Trophoblast cell (in vitro differentiated cells and primary cell): ENCODE data around the gene GLIPR2.

Experiments
- DNase-seq, 2 donors: peaks; one replicate each; pipeline ENCODE4 v3.0.0-alpha.2; 2016
- H2AFZ ChIP-seq: 2 replicates; pipeline ENCODE4 v1.6.1; 2013; ENCODE audit warnings: low read length, moderate library complexity, mild to moderate bottlenecking; ENCODE audit not compliant: insufficient read depth, poor library complexity
- H2AK5ac ChIP-seq: 2 replicates; pipeline ENCODE4 v1.6.1; 2013; ENCODE audit warnings: mild to moderate bottlenecking, low read length
- H2BK120ac ChIP-seq: 2 replicates; pipeline ENCODE4 v1.6.1; 2013; ENCODE audit warnings: low read length, mild to moderate bottlenecking, moderate library complexity; ENCODE audit not compliant: insufficient read depth, poor library complexity
- H2BK12ac ChIP-seq: 2 replicates; pipeline ENCODE4 v1.6.1; 2013; ENCODE audit warnings: mild to moderate bottlenecking, low read length, moderate library complexity
- H2BK5ac ChIP-seq: 2 replicates; pipeline ENCODE4 v1.6.1; 2013; ENCODE audit warnings: low read length, low read depth, moderate library complexity, mild to moderate bottlenecking; ENCODE audit not compliant: poor library complexity
- H3K14ac ChIP-seq: 2 replicates; pipeline ENCODE4 v1.6.1; 2013; ENCODE audit warnings: mild to moderate bottlenecking, low read length
- H3K18ac ChIP-seq: 2 replicates; pipeline ENCODE4 v1.6.1; 2013; ENCODE audit warnings: mild to moderate bottlenecking, low read length
- H3K23ac ChIP-seq: 2 replicates; pipeline ENCODE4 v1.6.1; 2013; ENCODE audit warnings: low read length
- H3K27ac ChIP-seq: 2 replicates; pipeline ENCODE4 v1.5.1; 2013; ENCODE audit warnings: low read depth, mild to moderate bottlenecking, inconsistent platforms, low read length, moderate library complexity
- H3K27me3 ChIP-seq: 2 replicates; pipeline ENCODE4 v1.6.1; 2013; ENCODE audit warnings: inconsistent platforms, mild to moderate bottlenecking, low read length, moderate library complexity; ENCODE audit not compliant: insufficient read depth
- H3K36me3 ChIP-seq, 2 experiments: 1 replicate in 1 of 2; 2 replicates in 1 of 2; pipeline ENCODE4 v1.6.1; 2013; ENCODE audit warnings: low read length in 2 of 2, mild to moderate bottlenecking in 2 of 2, moderate library complexity in 1 of 2; ENCODE audit not compliant: insufficient read depth in 2 of 2, control insufficient read depth in 1 of 2
- H3K4ac ChIP-seq: 2 replicates; pipeline ENCODE4 v1.6.1; 2013; ENCODE audit warnings: low read depth, mild to moderate bottlenecking, low read length, moderate library complexity
- H3K4me1 ChIP-seq, 2 experiments: 1 replicate in 1 of 2; 2 replicates in 1 of 2; pipeline ENCODE4 v1.6.1; 2013; ENCODE audit warnings: low read length in 2 of 2, mild to moderate bottlenecking in 2 of 2, moderate library complexity in 1 of 2; ENCODE audit not compliant: insufficient read depth in 2 of 2, control insufficient read depth in 1 of 2
- H3K4me2 ChIP-seq: 2 replicates; pipeline ENCODE4 v1.6.1; 2013; ENCODE audit warnings: inconsistent platforms, mild to moderate bottlenecking, low read length, moderate library complexity
- H3K4me3 ChIP-seq: 2 replicates; pipeline ENCODE4 v1.5.1; 2013; ENCODE audit warnings: mild to moderate bottlenecking, low read depth, low read length, inconsistent platforms
- H3K79me1 ChIP-seq: one replicate; pipeline ENCODE4 v1.6.1; 2013; ENCODE audit warnings: low read length
- H3K79me2 ChIP-seq: 2 replicates; pipeline ENCODE4 v1.6.1; 2013; ENCODE audit warnings: low read length, mild to moderate bottlenecking; ENCODE audit not compliant: control insufficient read depth, insufficient read depth, poor library complexity
- H3K9ac ChIP-seq: 2 replicates; pipeline ENCODE4 v1.6.1; 2013; ENCODE audit warnings: mild to moderate bottlenecking, low read length
- H3K9me3 ChIP-seq: 2 replicates; pipeline ENCODE4 v1.6.1; 2013; ENCODE audit warnings: low read depth, mild to moderate bottlenecking, control low read depth, inconsistent platforms, low read length; ENCODE audit not compliant: insufficient read depth
- H4K12ac ChIP-seq: 2 replicates; pipeline ENCODE4 v1.6.1; 2013; ENCODE audit warnings: low read depth, mild to moderate bottlenecking, low read length, moderate library complexity
- H4K8ac ChIP-seq: 2 replicates; pipeline ENCODE4 v1.6.1; 2013; ENCODE audit warnings: low read depth, mild to moderate bottlenecking, low read length, moderate library complexity
- H4K91ac ChIP-seq: one replicate; pipeline ENCODE4 v1.6.1; 2013; ENCODE audit warnings: low read depth, mild to moderate bottlenecking, low read length, moderate library complexity
- WGBS: extraction: QIAGEN DNeasy Blood & Tissue Kit; methylation state at CpG from one replicate; pipeline ENCODE4 v1.1.7; 2013; ENCODE audit warnings: missing lambda C conversion rate; ENCODE audit not compliant: insufficient read length, insufficient coverage; ENCODE audit errors: extremely low coverage; 5-methylcytosine and 5-hydroxymethylcytosine counted together

GLIPR2 gene

DNA sequence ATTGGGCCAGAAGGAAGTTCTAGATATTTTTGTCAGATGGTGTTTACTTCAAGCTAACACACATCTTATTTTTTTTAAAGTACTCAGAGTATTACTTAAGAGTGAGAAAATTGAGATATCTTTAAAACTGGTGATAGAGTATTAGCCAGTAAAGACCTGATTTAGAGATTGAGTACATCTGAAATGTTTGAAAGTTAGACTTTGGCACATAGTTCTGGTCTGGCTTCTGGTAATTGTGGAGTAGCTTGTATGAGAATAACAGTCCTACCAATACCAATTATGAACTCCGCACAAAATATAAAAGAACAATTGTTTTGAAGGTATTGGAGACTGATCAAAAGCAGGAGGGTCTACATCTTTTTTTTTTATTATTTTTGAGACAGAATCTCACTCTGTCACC lies 44.5 kb upstream of the GLIPR2 start:
- Histone ChIP-seq H3K14ac (no peak overlapping the region), H3K9ac (no peak overlapping the region), H3K36me3 (peaks cover 0 to 2% of the 10 kb centered on the region in 2 experiments), H4K12ac (no peak overlapping the region), H3K79me2 (no peaks in the 10 kb centered on the region), H4K8ac (no peak overlapping the region), H2AFZ (no peak overlapping the region), H3K4me3 (no peak overlapping the region), H3K27me3 (no peaks in the 10 kb centered on the region), H3K18ac (no peak overlapping the region), H2AK5ac (no peak overlapping the region), H3K4me2 (no peak overlapping the region), H2BK12ac (no peak overlapping the region), H3K4me1 (no peaks in the 10 kb centered on the region), H3K27ac (no peak overlapping the region), H2BK120ac (no peak overlapping the region), H3K9me3 (no peaks in the 10 kb centered on the region), H4K91ac (no peak overlapping the region), H3K23ac (no peak overlapping the region), H2BK5ac (no peak overlapping the region), H3K79me1 (peaks cover 1% of the 10 kb centered on the region), H3K4ac (no peak overlapping the region)
- WGBS: no CpG with 5 or more reads among the region's 1 CpG
- no peak for DNase-seq

DNA sequence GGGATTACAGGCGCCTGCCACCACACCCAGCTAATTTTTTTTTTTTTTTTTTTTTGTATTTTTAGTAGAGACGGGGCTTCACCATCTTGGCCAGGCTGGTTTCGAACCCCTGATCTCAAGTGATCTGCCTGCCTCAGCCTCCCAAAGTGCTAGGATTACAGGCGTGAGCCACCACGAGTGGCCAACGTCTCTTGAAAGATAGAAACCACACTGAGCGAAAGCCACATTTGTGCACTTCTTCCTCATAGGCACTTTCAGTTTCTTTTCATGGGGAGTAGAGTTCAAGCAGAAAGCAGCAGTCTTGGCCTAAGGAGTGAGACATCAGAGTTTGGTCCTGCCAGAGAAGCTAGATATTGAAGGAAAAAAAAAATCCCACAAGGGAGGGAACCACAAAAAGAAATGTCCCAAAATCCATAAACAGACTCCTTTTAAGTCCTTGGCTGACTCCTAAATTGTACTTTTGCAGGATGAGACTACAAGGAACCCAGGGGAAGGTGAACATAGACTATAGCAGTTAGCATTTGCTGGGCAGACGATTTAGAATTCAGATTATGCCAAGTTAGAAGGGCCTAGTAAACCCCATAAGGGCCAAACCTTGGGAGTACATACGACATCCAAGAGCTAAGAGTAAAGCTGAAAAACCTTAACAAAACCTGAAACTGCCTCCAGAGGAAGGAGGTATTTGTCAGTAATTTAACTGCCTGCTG lies 43.9 kb upstream of the GLIPR2 start:
- Histone ChIP-seq H2AFZ (peak overlapping the region; percentile 28), H3K9ac (no peak overlapping the region), H2AK5ac (peak overlapping the region; percentile 79), H3K79me1 (peaks cover 1% of the 10 kb centered on the region), H3K4me3 (no peak overlapping the region), H3K23ac (no peak overlapping the region), H3K27me3 (no peaks in the 10 kb centered on the region), H4K12ac (no peak overlapping the region), H2BK12ac (peak overlapping the region; percentile 76), H3K4ac (no peak overlapping the region), H3K36me3 (peaks cover 0 to 2% of the 10 kb centered on the region in 2 experiments), H3K79me2 (no peaks in the 10 kb centered on the region), H4K91ac (peak overlapping the region; percentile 24), H3K14ac (no peak overlapping the region), H4K8ac (peak overlapping the region; percentile 60), H2BK5ac (no peak overlapping the region), H2BK120ac (peak overlapping the region; percentile 76), H3K18ac (no peak overlapping the region), H3K4me2 (no peak overlapping the region), H3K9me3 (no peaks in the 10 kb centered on the region), H3K4me1 (no peaks in the 10 kb centered on the region), H3K27ac (no peak overlapping the region)
- DNase-seq: no peak
- WGBS: no CpG with 5 or more reads among the region's 9 CpGs

DNA sequence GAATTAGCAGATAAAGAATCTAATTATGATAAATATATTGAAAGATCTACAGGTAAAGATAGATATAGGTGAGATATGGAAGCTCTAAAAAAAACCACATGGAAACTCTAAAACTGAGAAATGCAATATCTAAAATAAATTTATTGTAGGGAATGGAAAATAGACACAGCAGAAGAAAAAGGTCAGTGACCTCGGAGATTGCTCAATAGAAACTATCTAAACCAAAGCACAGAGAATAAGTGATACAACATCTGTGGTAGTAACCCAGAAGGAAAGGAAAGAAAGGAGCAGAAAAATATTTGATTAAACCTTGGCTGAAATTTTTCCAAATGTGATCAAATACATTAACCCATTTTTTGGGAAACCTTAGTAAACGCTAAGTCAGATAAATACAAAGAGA lies 43.1 kb upstream of the GLIPR2 start:
- Histone ChIP-seq H3K9me3 (no peaks in the 10 kb centered on the region), H3K4ac (no peak overlapping the region), H3K79me2 (no peaks in the 10 kb centered on the region), H4K8ac (no peak overlapping the region), H4K12ac (no peak overlapping the region), H3K27me3 (no peaks in the 10 kb centered on the region), H3K79me1 (peaks cover 1% of the 10 kb centered on the region), H3K23ac (no peak overlapping the region), H3K27ac (no peak overlapping the region), H3K14ac (no peak overlapping the region), H3K4me3 (no peak overlapping the region), H3K4me1 (no peaks in the 10 kb centered on the region), H4K91ac (no peak overlapping the region), H2BK5ac (no peak overlapping the region), H2BK120ac (no peak overlapping the region), H2BK12ac (no peak overlapping the region), H3K36me3 (peaks cover 0 to 2% of the 10 kb centered on the region in 2 experiments), H3K18ac (no peak overlapping the region), H2AFZ (no peak overlapping the region), H3K4me2 (no peak overlapping the region), H3K9ac (no peak overlapping the region), H2AK5ac (no peak overlapping the region)
- WGBS: no CpG with 5 or more reads among the region's 2 CpGs
- no peak for DNase-seq

DNA sequence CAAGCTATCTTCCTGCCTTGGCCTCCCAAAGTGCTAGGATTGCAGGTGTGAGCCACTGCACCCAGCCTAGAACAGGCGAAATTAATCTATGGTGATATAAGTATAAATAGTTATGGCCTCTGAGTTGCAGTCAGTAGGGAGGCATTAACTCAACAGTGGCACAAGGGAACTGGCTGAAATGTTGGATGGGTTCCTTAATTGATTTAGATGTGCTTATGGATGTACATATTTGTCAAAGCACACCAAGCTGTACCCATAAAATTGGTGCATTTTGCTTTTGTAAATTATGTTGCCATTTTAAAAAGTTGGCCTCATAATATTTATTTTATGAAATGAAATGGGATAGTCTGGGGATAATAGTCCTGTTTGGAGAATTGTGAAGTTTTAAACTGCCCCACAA lies 36.8 kb upstream of the GLIPR2 start:
- Histone ChIP-seq H4K8ac (peak overlapping the region; percentile 5), H3K23ac (no peak overlapping the region), H3K4ac (no peak overlapping the region), H3K79me2 (no peaks in the 10 kb centered on the region), H3K4me1 (peaks cover 2 to 6% of the 10 kb centered on the region in 2 experiments), H4K12ac (no peak overlapping the region), H3K4me3 (no peak overlapping the region), H3K36me3 (no peaks in the 10 kb centered on the region), H3K18ac (no peak overlapping the region), H2AK5ac (no peak overlapping the region), H3K9me3 (no peaks in the 10 kb centered on the region), H4K91ac (no peak overlapping the region), H3K9ac (no peak overlapping the region), H2AFZ (no peak overlapping the region), H3K14ac (no peak overlapping the region), H2BK120ac (peak overlapping the region; percentile 33), H2BK12ac (peak overlapping the region; percentile 80), H3K27ac (no peak overlapping the region), H3K27me3 (no peaks in the 10 kb centered on the region), H3K79me1 (peaks cover 10% of the 10 kb centered on the region), H3K4me2 (no peak overlapping the region), H2BK5ac (no peak overlapping the region)
- DNase-seq: no peak
- WGBS: no CpG with 5 or more reads among the region's 1 CpG
